ENCODE results near the gene D2HGDH.

DNA sequence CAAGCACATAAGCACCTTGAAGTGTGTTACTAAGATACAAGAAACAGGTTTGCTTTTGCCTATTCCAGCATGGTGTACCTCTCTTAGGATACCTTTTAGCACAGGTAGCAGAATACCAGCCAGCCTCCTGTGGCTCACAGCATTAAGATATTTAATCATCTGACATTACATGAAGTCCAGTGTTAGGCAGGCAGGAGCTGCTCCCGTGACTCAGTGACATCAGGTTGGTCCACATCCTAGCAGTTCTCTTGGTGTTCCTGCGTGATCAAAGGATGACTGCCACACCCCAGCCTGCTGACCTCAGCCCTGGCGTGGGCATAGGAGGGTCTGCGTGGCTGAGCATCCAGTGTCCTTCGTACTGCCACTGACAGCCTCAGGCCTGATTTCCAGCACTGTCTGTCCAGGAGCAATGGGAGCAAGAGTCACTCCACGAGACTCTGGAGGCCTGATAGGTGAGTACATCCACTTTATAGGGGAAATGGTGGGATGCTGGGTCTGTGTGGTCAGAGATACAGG, 44.2 kb upstream of the D2HGDH start:
- TF ChIP-seq, protein P1, sequence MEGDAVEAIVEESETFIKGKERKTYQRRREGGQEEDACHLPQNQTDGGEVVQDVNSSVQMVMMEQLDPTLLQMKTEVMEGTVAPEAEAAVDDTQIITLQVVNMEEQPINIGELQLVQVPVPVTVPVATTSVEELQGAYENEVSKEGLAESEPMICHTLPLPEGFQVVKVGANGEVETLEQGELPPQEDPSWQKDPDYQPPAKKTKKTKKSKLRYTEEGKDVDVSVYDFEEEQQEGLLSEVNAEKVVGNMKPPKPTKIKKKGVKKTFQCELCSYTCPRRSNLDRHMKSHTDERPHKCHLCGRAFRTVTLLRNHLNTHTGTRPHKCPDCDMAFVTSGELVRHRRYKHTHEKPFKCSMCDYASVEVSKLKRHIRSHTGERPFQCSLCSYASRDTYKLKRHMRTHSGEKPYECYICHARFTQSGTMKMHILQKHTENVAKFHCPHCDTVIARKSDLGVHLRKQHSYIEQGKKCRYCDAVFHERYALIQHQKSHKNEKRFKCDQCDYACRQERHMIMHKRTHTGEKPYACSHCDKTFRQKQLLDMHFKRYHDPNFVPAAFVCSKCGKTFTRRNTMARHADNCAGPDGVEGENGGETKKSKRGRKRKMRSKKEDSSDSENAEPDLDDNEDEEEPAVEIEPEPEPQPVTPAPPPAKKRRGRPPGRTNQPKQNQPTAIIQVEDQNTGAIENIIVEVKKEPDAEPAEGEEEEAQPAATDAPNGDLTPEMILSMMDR (IDR thresholded peaks at IDR 0.05 in 4 of 5, conservative IDR thresholded peaks at IDR 0.05 in 1 of 5): no peak
- no peak for TF ChIP-seq POLR2A (IDR thresholded peaks at IDR 0.05)
